OCI-LY1 (cell line): ENCODE data around the gene DNTT.

Experiments
- H2AFZ ChIP-seq: fragments of 200-600 bp; sonication (generic), shearing (Covaris generic); 2 replicates; pipeline ENCODE4 v1.6.0; 2014; ENCODE audit warnings: antibody characterized with exemption, mild to moderate bottlenecking, low read length
- H3F3A ChIP-seq: fragments of 200-600 bp; sonication (generic), shearing (Covaris generic); 2 replicates; pipeline ENCODE4 v1.6.0; 2014; ENCODE audit warnings: mild to moderate bottlenecking, antibody characterized with exemption, low read length, moderate library complexity; ENCODE audit not compliant: insufficient read depth
- H3K27ac ChIP-seq: fragments of 200-600 bp; sonication (generic); 2 replicates; pipeline ENCODE4 v1.5.1; 2014; ENCODE audit warnings: low read length, mixed run types, mild to moderate bottlenecking, low read depth; ENCODE audit not compliant: poor library complexity, severe bottlenecking
- H3K27me3 ChIP-seq: fragments of 200-600 bp; sonication (generic); 2 replicates; pipeline ENCODE4 v1.6.0; 2014; ENCODE audit warnings: antibody characterized with exemption, mild to moderate bottlenecking, low read length, moderate library complexity; ENCODE audit not compliant: insufficient read depth
- H3K36me3 ChIP-seq: fragments of 200-600 bp; sonication (generic); 2 replicates; pipeline ENCODE4 v1.6.1; 2014; ENCODE audit warnings: mild to moderate bottlenecking, antibody characterized with exemption, low read length, moderate library complexity, mixed read lengths; ENCODE audit not compliant: insufficient read depth
- H3K4me1 ChIP-seq: fragments of 200-600 bp; sonication (generic); 2 replicates; pipeline ENCODE4 v1.5.1; 2014; ENCODE audit warnings: mild to moderate bottlenecking, low read length, moderate library complexity; ENCODE audit not compliant: insufficient read depth, severe bottlenecking
- H3K4me2 ChIP-seq: fragments of 200-600 bp; sonication (generic), shearing (Covaris generic); 2 replicates; pipeline ENCODE4 v1.6.1; 2014; ENCODE audit warnings: low read length
- H3K4me3 ChIP-seq: fragments of 200-600 bp; sonication (generic); 2 replicates; pipeline ENCODE4 v1.5.1; 2014; ENCODE audit warnings: low read length, low read depth, mild to moderate bottlenecking, mixed read lengths; ENCODE audit not compliant: poor library complexity, severe bottlenecking
- H3K79me2 ChIP-seq: fragments of 200-600 bp; shearing (Covaris generic); 2 replicates; pipeline ENCODE4 v1.6.1; 2016; ENCODE audit warnings: mixed run types, low read length, mixed read lengths; ENCODE audit not compliant: insufficient read depth
- H3K9ac ChIP-seq: fragments of 200-600 bp; sonication (generic), shearing (Covaris generic); 2 replicates; pipeline ENCODE4 v1.6.1; 2014; ENCODE audit warnings: mild to moderate bottlenecking, low read length, mixed read lengths
- H3K9me2 ChIP-seq: fragments of 200-600 bp; sonication (generic), shearing (Covaris generic); 2 replicates; pipeline ENCODE4 v1.6.1; 2014; ENCODE audit warnings: low read depth, mild to moderate bottlenecking, low read length, mixed read lengths
- H3K9me3 ChIP-seq: fragments of 200-600 bp; shearing (Covaris generic); 2 replicates; pipeline ENCODE4 v1.6.1; 2014; ENCODE audit warnings: low read length, mixed read lengths
- H4K20me1 ChIP-seq: fragments of 200-600 bp; sonication (generic), shearing (Covaris generic); 2 replicates; pipeline ENCODE4 v1.6.0; 2016; ENCODE audit warnings: mild to moderate bottlenecking, low read length; ENCODE audit not compliant: insufficient read depth
- EZH2 ChIP-seq: fragments of 200-600 bp; sonication (generic), shearing (Covaris generic); IDR thresholded peaks from 2 replicates; pipeline ENCODE4 v1.8.0; 2017; ENCODE audit warnings: borderline replicate concordance, mixed run types, mild to moderate bottlenecking, antibody characterized with exemption, low read length, moderate library complexity, mixed read lengths
- TF ChIP-seq, protein P1 (sequence below): fragments of 200-600 bp; sonication (generic), shearing (Covaris generic); IDR thresholded peaks from 2 replicates; pipeline ENCODE4 v1.5.1; 2017; ENCODE audit warnings: mild to moderate bottlenecking, antibody characterized with exemption, low read length, moderate library complexity, mixed read lengths

Gene DNTT

DNA sequence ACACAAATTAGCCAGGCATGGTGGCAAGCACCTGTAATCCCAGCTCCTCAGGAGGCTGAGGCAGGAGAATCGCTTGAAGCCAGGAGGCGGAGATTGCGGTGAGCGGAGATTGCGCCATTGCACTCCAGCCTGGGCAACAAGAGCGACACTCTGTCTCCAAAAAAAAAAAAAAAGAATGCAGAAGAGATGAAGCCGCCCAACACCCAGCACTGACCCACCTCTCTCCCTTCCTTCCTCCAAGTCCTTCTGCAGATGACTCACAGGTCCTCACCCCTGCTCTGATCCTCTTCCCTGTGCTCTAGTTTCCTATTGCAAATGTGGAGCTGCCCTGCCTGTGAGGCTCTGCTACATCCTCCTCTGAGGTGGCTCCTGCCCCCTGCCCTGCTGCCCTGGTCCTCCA lies 76.6 kb downstream of the DNTT start:
- H2AFZ ChIP-seq = no peak overlapping the region
- no peak overlapping the region for H3K27ac ChIP-seq

DNA sequence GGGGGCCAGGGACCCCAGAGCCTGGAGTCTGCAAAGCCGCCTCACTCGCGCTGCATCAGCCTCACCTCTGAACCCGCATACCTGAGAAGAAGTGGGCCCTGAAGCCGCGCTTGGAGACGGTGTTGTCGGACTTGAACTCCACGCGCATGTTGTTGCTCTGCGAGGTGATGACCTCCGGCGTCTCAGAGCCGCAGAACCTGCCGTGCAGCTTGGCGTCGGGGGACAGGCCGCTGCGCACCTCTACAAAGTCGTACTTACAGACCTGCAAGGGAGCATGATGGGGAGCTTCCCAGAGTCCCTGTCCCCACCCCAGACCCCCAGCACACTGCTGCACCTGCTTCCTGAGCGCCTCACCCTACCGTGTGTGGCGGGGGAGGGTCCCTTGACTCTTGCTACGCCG lies 80.3 kb downstream of the DNTT start:
- H3K9ac ChIP-seq = no peak overlapping the region
- no peak overlapping the region for H3K27ac ChIP-seq
- no peaks in the 10 kb centered on the region for H3K27me3 ChIP-seq
- H4K20me1 ChIP-seq = no peaks in the 10 kb centered on the region
- H3K36me3 ChIP-seq = no peaks in the 10 kb centered on the region
- H3K9me2 ChIP-seq = no peaks in the 10 kb centered on the region
- no peak overlapping the region for H3K4me3 ChIP-seq
- H2AFZ ChIP-seq = no peak overlapping the region
- no peaks in the 10 kb centered on the region for H3K9me3 ChIP-seq
- no peaks in the 10 kb centered on the region for H3K4me1 ChIP-seq
- no peaks in the 10 kb centered on the region for H3F3A ChIP-seq
- TF ChIP-seq, protein P1, sequence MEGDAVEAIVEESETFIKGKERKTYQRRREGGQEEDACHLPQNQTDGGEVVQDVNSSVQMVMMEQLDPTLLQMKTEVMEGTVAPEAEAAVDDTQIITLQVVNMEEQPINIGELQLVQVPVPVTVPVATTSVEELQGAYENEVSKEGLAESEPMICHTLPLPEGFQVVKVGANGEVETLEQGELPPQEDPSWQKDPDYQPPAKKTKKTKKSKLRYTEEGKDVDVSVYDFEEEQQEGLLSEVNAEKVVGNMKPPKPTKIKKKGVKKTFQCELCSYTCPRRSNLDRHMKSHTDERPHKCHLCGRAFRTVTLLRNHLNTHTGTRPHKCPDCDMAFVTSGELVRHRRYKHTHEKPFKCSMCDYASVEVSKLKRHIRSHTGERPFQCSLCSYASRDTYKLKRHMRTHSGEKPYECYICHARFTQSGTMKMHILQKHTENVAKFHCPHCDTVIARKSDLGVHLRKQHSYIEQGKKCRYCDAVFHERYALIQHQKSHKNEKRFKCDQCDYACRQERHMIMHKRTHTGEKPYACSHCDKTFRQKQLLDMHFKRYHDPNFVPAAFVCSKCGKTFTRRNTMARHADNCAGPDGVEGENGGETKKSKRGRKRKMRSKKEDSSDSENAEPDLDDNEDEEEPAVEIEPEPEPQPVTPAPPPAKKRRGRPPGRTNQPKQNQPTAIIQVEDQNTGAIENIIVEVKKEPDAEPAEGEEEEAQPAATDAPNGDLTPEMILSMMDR = no peak
- no peak for TF ChIP-seq EZH2
- H3K79me2 ChIP-seq = no peaks in the 10 kb centered on the region
- H3K4me2 ChIP-seq = no peak overlapping the region

More for the DNA sequence above, 76.6 kb downstream of the DNTT start:
- no peaks in the 10 kb centered on the region for H3K9me3 ChIP-seq
- no peaks in the 10 kb centered on the region for H3K27me3 ChIP-seq
- H3K4me2 ChIP-seq = no peak overlapping the region
- no peak overlapping the region for H3K9ac ChIP-seq
- no peaks in the 10 kb centered on the region for H3K79me2 ChIP-seq
- no peaks in the 10 kb centered on the region for H3K36me3 ChIP-seq
- H3K4me1 ChIP-seq = no peaks in the 10 kb centered on the region
- no peak overlapping the region for H3K4me3 ChIP-seq
- no peaks in the 10 kb centered on the region for H4K20me1 ChIP-seq
- H3K9me2 ChIP-seq = no peaks in the 10 kb centered on the region
- H3F3A ChIP-seq = no peaks in the 10 kb centered on the region
- TF ChIP-seq, protein P1 = no peak

DNA sequence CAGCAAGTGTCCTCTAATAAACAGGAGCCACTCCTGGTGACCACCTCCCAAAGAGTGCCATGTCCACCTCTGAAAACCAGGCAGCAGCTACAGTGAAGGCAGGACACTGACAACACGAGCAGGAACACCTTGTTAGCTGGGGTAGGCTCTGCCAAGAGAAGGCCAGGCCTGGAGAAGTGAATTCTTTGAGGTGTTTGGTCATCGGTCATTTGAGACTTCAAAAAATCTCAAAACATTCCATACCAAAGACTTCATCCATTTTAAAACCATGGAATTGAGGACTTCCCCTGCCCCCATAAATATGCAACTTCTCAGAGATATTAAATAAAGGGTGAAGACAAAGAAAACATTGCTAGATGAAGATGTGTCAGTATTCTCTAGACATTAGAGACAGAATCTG lies 82.9 kb downstream of the DNTT start:
- Histone ChIP-seq H3K36me3 (no peaks in the 10 kb centered on the region), H3K27me3 (no peaks in the 10 kb centered on the region), H4K20me1 (no peaks in the 10 kb centered on the region), H3K4me2 (no peak overlapping the region), H3K9me2 (no peaks in the 10 kb centered on the region), H3K9ac (no peak overlapping the region), H3K79me2 (no peaks in the 10 kb centered on the region), H3K4me3 (no peak overlapping the region), H3K27ac (no peak overlapping the region), H3F3A (no peaks in the 10 kb centered on the region), H3K9me3 (no peaks in the 10 kb centered on the region), H2AFZ (no peak overlapping the region), H3K4me1 (no peaks in the 10 kb centered on the region)
- TF ChIP-seq, protein P1 = no peak
- TF ChIP-seq EZH2 = no peak
